Tibial artery (tissue), 4 donors: ENCODE measurements around the gene YIF1A.
"Not testable (repeated sequence)": the region's sequence is repeated elsewhere in the genome, so short reads cannot be mapped to it uniquely, and the experiment has no call there.

Experiments used
- DNase-seq, 2 donors: peaks; one replicate each; pipeline ENCODE4 v3.0.0-alpha.2; 2019
- H3K27ac ChIP-seq, 2 donors: fragments of 200-600 bp; sonication (generic) in 1 of 2; 1 replicate in 1 of 2; 2 replicates in 1 of 2; pipeline ENCODE4 v1.5.1; 2018 to 2019; ENCODE audit warnings: mild to moderate bottlenecking in 1 of 2
- H3K27me3 ChIP-seq, 2 donors: fragments of 200-600 bp; sonication (generic) in 1 of 2; one replicate each; pipeline versions ENCODE4 v1.5.1 to v1.6.0; 2016 to 2019
- H3K36me3 ChIP-seq, 3 donors: fragments of 200-600 bp; sonication (generic) in 2 of 3; one replicate each; pipeline ENCODE4 v1.5.1; 2016 to 2019; ENCODE audit warnings: mild to moderate bottlenecking in 2 of 3
- H3K4me1 ChIP-seq, 4 donors: fragments of 200-600 bp; sonication (generic) in 2 of 4; 1 replicate in 3 of 4; 2 replicates in 1 of 4; pipeline ENCODE4 v1.5.1; 2016 to 2019
- H3K4me3 ChIP-seq, 2 donors: fragments of 200-600 bp; sonication (generic) in 1 of 2; 1 replicate in 1 of 2; 2 replicates in 1 of 2; pipeline ENCODE4 v1.5.1; 2018 to 2019; ENCODE audit warnings: mild to moderate bottlenecking in 2 of 2
- H3K9me3 ChIP-seq, 3 donors: fragments of 200-600 bp; sonication (generic) in 1 of 3; one replicate each; pipeline ENCODE4 v1.5.1; 2016 to 2019
- intact Hi-C: fragments of 100-400 bp; cut with DNase I; formaldehyde crosslinking; loops from one replicate; pipeline ENCODE4 v1.15.0; 2023; ENCODE audit warnings: low total_unique reads
- TF ChIP-seq, protein P1 (sequence below), 2 experiments: fragments of 200-600 bp in 1 of 2; fragments of 450-650 bp in 1 of 2; IDR thresholded peaks; one replicate each; pipeline ENCODE4 v1.5.1; 2017 to 2019; ENCODE audit warnings: antibody characterized with exemption in 2 of 2, mild to moderate bottlenecking in 1 of 2, moderate library complexity in 1 of 2

The YIF1A gene

DNA sequence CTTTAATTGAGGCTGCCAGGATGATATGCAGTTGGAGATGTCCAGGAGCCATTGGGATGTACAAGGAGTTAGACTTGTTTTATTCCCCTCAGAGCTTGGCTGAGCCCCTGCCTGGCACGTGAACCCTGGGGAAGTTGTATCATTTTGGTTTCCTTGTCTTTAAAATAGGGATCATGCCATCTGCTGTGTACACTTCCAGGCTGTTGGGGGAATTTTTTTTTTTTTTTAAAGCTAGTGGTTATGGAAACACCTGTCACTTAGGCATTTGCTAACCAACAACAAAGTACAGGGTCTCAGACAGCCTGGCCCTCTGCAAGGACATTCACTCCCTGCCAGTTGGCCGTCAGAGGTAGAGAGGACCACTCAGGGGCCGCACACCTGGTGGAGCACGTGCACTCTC, 29.0 kb downstream of the YIF1A start:
- Histone ChIP-seq H3K9me3 (no peaks in the 10 kb centered on the region), H3K27me3 (no peaks in the 10 kb centered on the region), H3K36me3 (peaks cover 21 to 58% (median 35%) of the 10 kb centered on the region in 3 donors), H3K27ac (no peak overlapping the region), H3K4me1 (peaks cover 0 to 23% (median 10%) of the 10 kb centered on the region in 4 donors), H3K4me3 (no peak overlapping the region)
- intact Hi-C loops, result loop anchor here (2.0 kb wide), 1 partner anchor 37 kb away; no protein-coding TSS in a partner anchor
- TF ChIP-seq, protein P1, sequence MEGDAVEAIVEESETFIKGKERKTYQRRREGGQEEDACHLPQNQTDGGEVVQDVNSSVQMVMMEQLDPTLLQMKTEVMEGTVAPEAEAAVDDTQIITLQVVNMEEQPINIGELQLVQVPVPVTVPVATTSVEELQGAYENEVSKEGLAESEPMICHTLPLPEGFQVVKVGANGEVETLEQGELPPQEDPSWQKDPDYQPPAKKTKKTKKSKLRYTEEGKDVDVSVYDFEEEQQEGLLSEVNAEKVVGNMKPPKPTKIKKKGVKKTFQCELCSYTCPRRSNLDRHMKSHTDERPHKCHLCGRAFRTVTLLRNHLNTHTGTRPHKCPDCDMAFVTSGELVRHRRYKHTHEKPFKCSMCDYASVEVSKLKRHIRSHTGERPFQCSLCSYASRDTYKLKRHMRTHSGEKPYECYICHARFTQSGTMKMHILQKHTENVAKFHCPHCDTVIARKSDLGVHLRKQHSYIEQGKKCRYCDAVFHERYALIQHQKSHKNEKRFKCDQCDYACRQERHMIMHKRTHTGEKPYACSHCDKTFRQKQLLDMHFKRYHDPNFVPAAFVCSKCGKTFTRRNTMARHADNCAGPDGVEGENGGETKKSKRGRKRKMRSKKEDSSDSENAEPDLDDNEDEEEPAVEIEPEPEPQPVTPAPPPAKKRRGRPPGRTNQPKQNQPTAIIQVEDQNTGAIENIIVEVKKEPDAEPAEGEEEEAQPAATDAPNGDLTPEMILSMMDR (IDR thresholded peaks at IDR 0.05), result no peak
- no peak for DNase-seq

DNA sequence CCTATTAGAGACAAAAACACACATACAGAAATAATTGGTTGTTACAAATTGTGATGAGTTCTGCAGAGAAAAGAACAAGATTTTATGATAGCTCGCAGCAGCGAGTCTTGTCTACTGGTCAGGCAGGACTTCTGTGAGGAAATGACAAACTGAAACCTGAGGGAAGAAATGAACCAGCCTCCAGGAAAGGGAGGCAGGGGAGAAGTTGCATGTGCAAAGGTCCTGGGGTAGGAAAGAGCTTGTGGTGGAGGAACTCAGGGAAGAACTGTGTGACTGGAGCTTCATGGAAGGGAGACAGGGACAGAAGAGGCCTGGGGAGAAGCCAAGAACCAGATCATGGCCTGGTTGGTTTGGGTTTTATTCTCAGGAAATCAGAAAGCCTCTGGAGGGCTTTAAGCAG, 29.7 kb downstream of the YIF1A start:
- Histone ChIP-seq H3K4me1 (peaks cover 0 to 23% (median 10%) of the 10 kb centered on the region in 4 donors), H3K36me3 (peaks cover 14 to 50% (median 28%) of the 10 kb centered on the region in 3 donors), H3K9me3 (no peaks in the 10 kb centered on the region), H3K4me3 (no peak overlapping the region), H3K27ac (no peak overlapping the region), H3K27me3 (no peaks in the 10 kb centered on the region)
- no peak for DNase-seq
- intact Hi-C loops, result loop anchor here (2.0 kb wide), 1 partner anchor 36 kb away; no protein-coding TSS in a partner anchor
- TF ChIP-seq, protein P1 (IDR thresholded peaks at IDR 0.05), result no peak

DNA sequence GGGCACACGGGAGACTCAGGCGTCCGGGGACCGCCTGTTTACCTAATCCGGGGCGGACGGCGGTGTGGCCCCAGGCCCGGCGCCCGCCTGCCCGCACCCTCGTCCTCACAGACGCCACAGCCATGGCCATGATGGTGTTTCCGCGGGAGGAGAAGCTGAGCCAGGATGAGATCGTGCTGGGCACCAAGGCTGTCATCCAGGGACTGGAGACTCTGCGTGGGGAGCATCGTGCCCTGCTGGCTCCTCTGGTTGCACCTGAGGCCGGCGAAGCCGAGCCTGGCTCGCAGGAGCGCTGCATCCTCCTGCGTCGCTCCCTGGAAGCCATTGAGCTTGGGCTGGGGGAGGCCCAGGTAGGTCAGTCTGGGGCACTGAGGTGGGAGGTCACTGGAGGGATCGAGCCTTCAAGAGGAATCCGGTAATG, 30.5 kb downstream of the YIF1A start:
- H3K36me3 ChIP-seq, result peaks cover 11 to 43% (median 21%) of the 10 kb centered on the region in 3 donors
- DNase-seq, result no peak
- no peaks in the 10 kb centered on the region for H3K27me3 ChIP-seq
- H3K9me3 ChIP-seq, result no peaks in the 10 kb centered on the region
- TF ChIP-seq, protein P1 (IDR thresholded peaks at IDR 0.05), result no peak
- H3K4me1 ChIP-seq, result peaks cover 0 to 23% (median 10%) of the 10 kb centered on the region in 4 donors
- intact Hi-C loops, result loop anchor here (2.0 kb wide), 1 partner anchor 36 kb away; no protein-coding TSS in a partner anchor
- H3K27ac ChIP-seq, result peak overlapping the region; percentile 78 to 91
- H3K4me3 ChIP-seq, result peak overlapping the region; percentile 91 to 99

DNA sequence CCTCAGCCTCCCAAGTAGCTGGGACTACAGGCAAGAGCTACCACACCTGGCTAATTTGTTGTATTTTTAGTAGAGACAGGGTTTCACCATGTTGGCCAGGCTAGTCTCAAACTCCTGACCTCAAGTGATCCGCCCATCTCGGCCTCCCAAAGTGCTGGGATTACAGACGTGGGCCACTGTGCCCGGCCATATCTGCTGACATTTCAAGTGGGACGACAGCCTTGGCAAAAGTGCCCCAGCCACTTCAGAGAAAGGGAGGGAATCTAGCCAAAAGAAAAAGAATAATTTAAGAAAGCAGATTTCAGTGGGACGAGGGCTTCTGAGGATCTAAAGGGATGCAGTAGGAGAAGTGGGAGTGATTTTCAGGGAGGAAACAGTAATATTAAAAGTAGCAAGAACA, 35.9 kb downstream of the YIF1A start:
- H3K27me3 ChIP-seq, H3K4me3 ChIP-seq, H3K9me3 ChIP-seq, DNase-seq, intact Hi-C loops, H3K27ac ChIP-seq, H3K4me1 ChIP-seq: not testable (repeated sequence)
- H3K36me3 ChIP-seq, result peaks cover 0 to 22% (median 0%) of the 10 kb centered on the region in 3 donors

DNA sequence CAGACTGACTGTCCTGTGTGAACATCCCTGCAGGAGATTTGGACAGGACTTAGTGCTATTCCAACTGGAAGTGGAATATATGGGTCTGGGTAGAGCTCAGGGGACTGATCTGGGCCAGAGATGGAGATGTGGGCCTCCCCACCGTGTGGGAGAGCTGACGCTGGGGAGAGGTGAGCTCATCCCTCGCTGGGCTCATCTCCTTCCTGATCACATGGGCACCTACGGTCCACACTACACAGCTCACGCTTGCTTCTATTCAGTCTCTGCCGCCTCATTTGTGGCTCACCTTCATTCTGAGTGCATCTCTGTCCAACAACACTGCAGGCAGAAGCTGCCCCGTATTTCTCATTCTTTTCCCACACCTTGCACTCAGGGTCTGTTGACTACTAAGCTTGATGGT, 37.1 kb downstream of the YIF1A start:
- Histone ChIP-seq H3K4me1 (peaks cover 0 to 5% (median under 1%) of the 10 kb centered on the region in 4 donors), H3K27me3 (no peaks in the 10 kb centered on the region), H3K4me3 (no peak overlapping the region), H3K27ac (no peak overlapping the region), H3K9me3 (no peaks in the 10 kb centered on the region), H3K36me3 (peaks cover 0 to 29% (median under 1%) of the 10 kb centered on the region in 3 donors)
- TF ChIP-seq, protein P1 (IDR thresholded peaks at IDR 0.05), result no peak
- intact Hi-C loops, result no loop called here
- no peak for DNase-seq

DNA sequence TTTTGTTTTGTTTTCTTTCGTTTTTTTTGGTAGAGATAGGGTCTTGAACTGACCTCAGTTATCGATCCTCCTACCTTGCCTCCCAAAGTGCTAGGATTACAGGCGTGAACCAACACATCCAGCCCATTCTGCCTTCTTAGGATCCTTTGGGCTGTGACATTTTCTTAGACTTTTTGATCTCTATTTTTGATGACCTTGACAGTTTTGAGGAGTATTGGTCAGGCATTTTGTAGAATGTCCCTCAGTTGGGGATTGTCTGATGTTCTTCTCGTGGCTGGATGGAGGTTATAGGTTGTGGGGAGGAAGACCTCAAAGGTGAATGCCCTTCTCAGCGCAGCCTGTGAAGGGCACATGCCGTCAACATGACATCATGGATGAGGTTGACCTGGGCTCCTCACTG, 40.0 kb downstream of the YIF1A start:
- Histone ChIP-seq H3K27me3 (no peaks in the 10 kb centered on the region), H3K27ac (no peak overlapping the region), H3K9me3 (no peaks in the 10 kb centered on the region), H3K4me1 (no peaks in the 10 kb centered on the region), H3K36me3 (peaks cover 0 to 58% (median 7%) of the 10 kb centered on the region in 3 donors), H3K4me3 (no peak overlapping the region)
- intact Hi-C loops, result no loop called here
- no peak for DNase-seq
- TF ChIP-seq, protein P1 (IDR thresholded peaks at IDR 0.05), result no peak
